Measurements from ENCODE around the gene IDH3B.

- TF ChIP-seq ZNF707 (CRISPR knock-in tag; conservative IDR thresholded peaks at IDR 0.05) (no peak), KLF6 (CRISPR knock-in tag; IDR thresholded peaks at IDR 0.05; ENCODE audit: borderline replicate concordance) (no peak), RAD21 (CRISPR knock-in tag; conservative IDR thresholded peaks at IDR 0.05 in 1 of 2, IDR thresholded peaks at IDR 0.05 in 1 of 2) (no peak), BCLAF1 (IDR thresholded peaks at IDR 0.05; ENCODE audit: borderline replicate concordance in 1 of 2, control insufficient read depth in 1 of 2, low read depth in 2 of 2, low read length in 1 of 2) (no peak), SMARCE1 (IDR thresholded peaks at IDR 0.05) (no peak), ZNF785 (CRISPR knock-in tag; IDR thresholded peaks at IDR 0.05) (no peak), MED1 (CRISPR knock-in tag; IDR thresholded peaks at IDR 0.05; ENCODE audit: borderline replicate concordance) (no peak), ZFP36 (IDR thresholded peaks at IDR 0.05; ENCODE audit: low read depth, low read length, partially characterized antibody) (no peak), CTCF (IDR thresholded peaks at IDR 0.05 in 2 of 3, conservative IDR thresholded peaks at IDR 0.05 in 1 of 3; ENCODE audit: insufficient read depth in 2 of 3, low read depth in 1 of 3, low read length in 3 of 3) (no peak)
These were observed 30.6 kb downstream of the IDH3B start for GRCh38 chr20:2633381-2633780.

All from K562 (cell line).